Measurements from ENCODE around the gene RIPK1. TPM values are rescaled to one million over a fixed set of nuclear protein-coding genes. Genes with fewer than 3 reads are reported as not detected.

The RIPK1 gene
- total and polyA plus RNA-seq, 2 of the 8 experiments (the other 6 are each of a cell fraction or from before 2014, with no cell fraction given): 5.9 to 22.9 TPM

GRCh38 chr6:3139090-3139903, 71.0 kb downstream of the RIPK1 start (continued):
- TF ChIP-seq ZNF274 (IDR thresholded peaks at IDR 0.05; ENCODE audit: borderline replicate concordance, extremely low read depth, low read length) (no peak), HDAC6 (IDR thresholded peaks at IDR 0.05; ENCODE audit: low read depth, low read length) (no peak), CTCF (IDR thresholded peaks at IDR 0.05; ENCODE audit: control extremely low read depth in 1 of 3, insufficient read depth in 1 of 3, low read depth in 1 of 3, low read length in 3 of 3) (no peak), RBBP5 (IDR thresholded peaks at IDR 0.05; ENCODE audit: borderline replicate concordance, low read depth, low read length) (no peak), RNF2 (IDR thresholded peaks at IDR 0.05; ENCODE audit: borderline replicate concordance, low read depth, low read length, missing control alignments, poor library complexity, severe bottlenecking) (no peak), JUND (IDR thresholded peaks at IDR 0.05; ENCODE audit: low read length) (no peak)
